Activated CD8-positive, alpha-beta memory T cell treated with anti-CD3 and anti-CD28 coated beads, Interleukin-2, amount 50 U/mL, for 4 hours (primary cell): Measurements from ENCODE around the gene CAPSL.
"Not testable (repeated sequence)": the region's sequence is repeated elsewhere in the genome, so short reads cannot be mapped to it uniquely, and the experiment has no call there.

ENCODE experiments used
- DNase-seq: peaks from one replicate; pipeline ENCODE4 v3.0.0-alpha.2; 2020

CAPSL gene

DNA sequence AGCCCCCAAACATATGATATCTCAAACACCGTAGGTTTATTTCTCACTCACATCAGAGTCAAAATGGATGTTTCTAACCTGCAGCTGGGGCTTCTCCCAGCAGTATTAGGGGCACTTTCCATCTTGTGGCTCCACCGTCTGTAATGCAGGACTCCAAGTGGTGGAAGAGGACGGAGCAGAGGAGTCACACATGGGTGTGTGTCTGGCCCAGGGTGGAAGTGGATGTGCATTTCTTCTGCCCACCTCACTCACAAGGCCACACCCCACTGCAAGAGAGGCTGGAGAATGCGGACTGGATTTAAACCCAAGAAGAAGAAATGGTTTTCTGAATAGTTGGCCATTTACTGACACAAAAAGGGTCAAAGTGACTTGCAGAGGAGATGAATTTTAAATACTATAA, 67.8 kb downstream of the CAPSL start:
- no peak for DNase-seq

DNA sequence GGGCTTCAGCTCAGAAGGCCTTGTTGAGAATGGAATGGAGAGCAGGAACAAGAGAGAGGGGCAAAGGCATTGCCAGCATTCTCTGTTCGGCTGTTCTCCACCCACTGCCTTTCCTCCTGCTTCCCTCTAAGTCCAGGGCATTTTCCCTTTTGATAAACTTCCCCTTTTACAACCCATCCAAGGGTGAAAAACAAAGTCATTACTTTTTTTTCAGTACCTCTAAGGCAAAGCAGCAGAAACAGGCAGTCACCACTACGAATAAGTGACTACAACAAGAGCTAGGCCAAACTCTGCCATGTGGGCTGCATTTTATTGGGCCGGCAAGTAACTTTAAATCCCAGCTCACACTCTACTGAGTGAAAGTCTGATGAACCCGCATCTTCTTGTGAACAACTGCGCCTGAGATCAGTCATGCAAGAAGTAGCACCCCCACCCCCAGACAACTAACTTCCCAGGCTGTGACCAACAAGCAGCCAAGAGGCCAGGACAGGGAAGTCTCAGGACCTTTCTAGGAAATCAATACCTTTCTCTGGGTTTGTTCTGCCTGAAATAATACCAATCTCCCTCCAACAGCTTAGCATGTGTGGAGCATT, 68.6 kb downstream of the CAPSL start:
- no peak for DNase-seq

DNA sequence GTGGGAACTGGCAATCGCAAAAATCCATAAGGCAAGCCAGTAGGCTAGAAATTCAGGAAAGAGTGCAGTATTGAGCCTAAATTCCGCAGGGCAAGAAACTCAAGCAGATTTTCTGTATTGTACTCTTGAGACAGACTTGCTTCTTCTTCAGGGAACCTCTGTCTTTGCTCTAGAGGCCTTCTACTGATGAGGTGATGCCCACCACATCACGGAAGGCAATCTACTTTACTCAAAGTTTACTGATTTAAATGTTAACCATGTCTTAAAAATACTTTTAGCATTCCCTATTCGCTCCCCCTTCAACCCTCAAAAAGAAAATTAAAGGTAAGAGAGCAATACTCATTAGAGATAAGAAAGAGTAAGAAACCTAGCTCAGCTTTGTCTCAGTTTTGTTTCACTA, 70.4 kb downstream of the CAPSL start:
- no peak for DNase-seq

DNA sequence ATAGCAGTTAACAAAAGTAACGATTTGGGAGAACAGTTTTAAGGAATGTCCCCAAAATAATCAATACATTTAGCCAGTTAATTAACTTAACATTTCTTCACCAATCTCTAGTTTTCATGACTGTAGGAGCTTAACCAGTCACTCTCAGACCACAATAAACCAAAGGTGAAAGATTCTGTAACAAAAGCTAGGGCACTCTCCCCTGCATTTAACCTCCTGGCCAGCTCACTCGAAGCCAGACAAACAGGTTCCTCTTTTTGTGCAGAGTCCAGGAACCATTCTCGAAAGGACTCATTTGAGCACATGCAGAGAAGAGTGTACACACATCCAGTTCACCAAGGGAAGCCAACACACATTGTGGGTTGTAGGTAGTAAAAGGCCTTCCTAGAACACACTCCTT, 75.3 kb downstream of the CAPSL start:
- DNase-seq, result no peak

DNA sequence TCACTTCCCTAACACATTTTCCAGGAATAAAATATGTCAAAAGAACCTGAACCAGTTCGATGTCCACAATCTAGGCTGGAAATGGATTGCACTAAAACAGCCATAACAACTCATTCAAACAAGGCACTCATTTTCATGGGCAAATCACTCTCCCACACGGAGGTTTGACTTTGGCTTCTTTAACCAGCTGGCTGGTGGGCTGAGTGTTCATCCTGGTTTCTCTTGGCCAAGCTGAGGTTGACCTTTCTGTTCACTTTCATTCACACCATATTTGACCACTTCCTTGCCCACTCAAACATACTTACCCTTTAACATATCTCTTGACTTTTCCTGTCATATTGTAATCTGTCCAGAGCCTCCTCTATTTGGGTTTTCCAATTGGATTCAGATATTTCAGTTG, 76.3 kb downstream of the CAPSL start:
- no peak for DNase-seq

DNA sequence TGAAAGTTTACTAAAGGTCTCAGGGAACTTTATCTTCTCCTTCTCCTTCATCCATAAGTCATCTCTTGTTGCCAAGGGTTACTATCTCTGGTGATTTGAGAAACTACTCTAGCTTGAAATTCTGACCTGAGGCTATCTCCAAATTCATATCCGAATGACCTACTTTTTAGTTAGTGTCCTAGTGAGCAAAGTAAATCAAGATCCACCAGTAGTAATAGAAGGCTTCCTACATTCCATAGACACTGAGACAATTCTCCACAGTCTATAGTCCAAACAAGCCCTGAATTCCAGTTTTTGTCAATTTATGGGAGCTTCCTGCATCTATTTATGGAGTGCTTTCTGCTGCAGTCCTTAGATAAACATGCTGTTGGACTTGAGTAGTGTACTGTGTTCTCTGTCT, 76.7 kb downstream of the CAPSL start:
- DNase-seq, result no peak

DNA sequence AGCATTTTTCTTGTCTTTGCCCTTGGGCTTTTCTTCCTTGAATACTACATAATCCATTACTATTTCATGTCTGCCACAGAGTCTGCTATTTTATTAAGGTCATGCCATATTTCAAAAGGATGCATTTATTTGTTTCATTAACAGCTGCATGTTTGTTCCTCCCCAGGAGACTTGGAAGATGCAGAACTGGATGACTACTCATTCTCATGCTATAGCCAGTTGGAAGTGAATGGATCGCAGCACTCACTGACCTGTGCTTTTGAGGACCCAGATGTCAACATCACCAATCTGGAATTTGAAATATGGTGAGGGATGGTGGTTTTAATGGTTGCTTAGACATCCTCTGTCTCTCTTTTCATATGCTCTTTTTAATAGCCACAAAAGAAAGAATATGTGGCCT, 77.7 kb downstream of the CAPSL start:
- no peak for DNase-seq

DNA sequence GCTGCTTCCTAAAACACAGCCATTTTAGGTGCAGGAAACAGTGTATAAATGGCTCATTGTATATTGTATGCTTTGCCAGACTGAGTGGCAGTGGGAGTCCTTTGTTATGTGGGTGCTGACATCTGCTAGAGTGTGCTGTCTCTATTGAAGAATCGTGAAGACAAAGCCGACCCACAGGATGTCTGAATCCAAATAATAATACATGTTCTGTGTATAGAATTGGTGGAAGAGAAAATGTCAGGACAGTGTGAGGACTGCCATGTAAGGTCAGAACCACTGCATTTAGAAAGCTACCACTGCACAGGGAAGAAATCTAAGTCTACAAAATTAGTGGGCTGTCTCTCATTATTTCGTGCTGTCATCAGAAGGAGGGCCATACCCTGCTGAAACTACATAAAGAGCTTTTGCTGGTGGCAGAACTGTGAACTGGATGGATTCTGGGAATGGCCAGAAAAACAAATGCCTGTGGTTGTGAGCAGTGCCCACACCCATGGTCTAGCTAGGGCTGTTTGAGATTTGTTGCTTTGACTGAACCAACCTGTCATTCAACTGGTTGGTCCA, 79.2 kb downstream of the CAPSL start:
- DNase-seq, result no peak

DNA sequence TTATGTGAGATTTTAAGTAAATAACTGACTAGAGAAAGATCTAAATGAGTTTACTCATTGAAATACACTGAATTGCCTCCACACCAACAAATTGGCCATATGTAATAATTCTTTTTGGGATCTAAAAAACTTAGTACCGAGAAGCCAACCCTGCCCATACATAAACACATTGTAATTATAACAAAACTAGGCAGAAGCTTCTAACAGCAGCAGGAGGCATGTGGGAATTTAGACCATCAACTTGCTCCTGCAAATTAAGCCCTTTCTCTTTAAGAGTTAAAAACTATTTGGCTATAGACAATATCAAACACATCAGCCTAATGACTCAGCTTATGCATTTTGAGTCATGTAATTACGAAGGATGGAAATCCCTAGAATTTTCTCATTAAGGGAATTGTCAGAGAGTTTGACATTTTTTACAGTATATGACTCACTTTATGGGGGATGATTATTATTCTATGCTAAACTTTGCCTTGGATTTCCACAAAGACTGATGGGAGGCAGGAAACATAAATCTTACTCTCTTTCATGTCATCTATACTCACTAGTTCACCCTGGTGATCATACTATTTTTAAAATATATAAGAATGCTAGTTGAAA, 80.7 kb downstream of the CAPSL start:
- no peak for DNase-seq

DNA sequence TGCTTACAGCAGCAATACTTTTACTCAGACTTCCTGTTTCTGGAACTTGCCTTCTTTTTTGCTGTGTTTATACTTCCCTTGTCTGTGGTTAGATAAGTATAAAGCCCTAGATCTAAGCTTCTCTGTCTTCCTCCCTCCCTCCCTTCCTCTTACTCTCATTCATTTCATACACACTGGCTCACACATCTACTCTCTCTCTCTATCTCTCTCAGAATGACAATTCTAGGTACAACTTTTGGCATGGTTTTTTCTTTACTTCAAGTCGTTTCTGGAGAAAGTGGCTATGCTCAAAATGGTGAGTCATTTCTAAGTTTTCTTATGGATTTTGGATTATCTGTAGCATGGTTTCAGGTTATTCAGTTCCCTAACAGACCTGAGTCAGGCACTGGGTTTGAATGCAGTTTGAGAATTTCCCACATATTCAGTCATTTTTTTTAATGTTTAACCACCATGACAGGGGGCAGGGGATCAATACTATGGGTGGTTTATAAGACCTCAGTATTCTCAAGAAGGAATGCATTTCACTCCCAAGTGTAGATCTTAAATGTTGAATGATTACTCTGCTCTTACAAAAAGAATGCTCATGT, 81.6 kb downstream of the CAPSL start, which contains the start of gene IL7R:
IL7R (plus strand) TSS at position 127 of the 587 bp plus-strand sequence; CDS start at position 214, 87 bp downstream.
- no peak for DNase-seq

DNA sequence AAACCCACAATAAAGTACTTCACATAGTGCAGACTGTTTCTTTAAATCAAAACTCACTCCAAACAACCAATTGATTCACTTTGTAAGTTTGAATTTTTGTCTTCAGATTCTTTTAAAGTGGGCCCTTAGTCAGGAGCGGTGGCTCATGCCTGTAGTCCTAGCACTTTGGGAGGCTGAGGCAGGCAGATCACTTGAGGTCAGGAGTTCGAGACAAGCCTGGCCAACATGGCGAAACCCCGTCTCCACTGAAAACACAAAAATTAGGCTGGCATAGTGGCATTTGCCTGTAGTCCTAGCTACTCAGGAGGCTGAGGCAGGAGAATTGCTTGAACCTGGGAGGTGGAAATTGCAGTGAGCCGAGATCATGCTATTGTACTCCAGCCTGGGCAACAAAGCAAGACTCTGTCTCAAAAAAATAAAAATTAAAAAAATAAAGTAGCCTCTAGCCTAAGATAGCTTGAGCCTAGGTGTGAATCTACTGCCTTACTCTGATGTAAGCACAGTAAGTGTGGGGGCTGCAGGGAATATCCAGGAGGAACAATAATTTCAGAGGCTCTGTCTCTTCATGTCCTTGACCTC, 82.1 kb downstream of the CAPSL start:
- DNase-seq, result not testable (repeated sequence)

DNA sequence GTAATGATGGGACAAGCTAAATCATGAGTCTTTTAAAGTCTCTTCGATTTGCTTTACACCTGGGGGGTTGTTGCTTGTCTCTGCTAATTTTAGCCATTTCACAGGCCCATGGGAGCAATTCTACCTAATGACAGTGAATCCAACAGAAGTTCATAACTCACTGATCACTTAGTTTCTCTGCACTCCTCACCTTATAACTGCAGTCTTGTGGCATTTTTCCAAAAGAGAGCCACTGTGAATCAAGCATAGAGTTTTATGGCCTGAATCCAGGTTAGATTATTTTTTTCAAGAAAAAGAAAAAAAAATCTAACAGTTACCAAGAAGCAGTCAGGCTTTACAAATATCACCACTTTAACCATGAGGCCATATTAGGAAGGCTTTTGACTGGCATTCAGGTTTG, 83.2 kb downstream of the CAPSL start:
- no peak for DNase-seq
